ENCODE data around the gene MICAL1.

DNA sequence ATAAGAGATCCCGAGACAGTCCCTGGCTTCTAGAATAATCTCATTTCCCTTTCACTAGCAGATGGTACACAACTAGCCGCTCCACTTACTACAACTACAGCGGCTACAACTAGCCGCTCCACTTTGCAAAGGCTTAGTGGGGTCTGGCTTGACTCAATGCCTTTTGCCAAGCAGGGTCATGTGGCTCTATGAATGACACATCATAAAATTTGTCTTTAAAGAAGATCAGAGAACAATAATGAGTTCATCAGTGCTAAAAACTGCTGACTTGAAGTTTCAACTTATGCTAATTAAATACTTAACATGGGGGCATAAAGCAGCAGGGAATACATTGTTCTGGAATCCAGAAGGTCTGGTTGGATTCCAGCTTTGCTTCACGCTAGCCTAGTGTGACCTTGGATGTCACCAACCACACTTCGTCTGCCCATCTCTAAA lies 2.0 kb upstream of the MICAL1 start:
- TF ChIP-seq CEBPB (IDR thresholded peaks at IDR 0.05): no peak
- no peak for TF ChIP-seq YY1 (IDR thresholded peaks at IDR 0.05; ENCODE audit: low read depth)
- TF ChIP-seq MAX (IDR thresholded peaks at IDR 0.05): no peak
- no peak for TF ChIP-seq EP300 (IDR thresholded peaks at IDR 0.05; ENCODE audit: borderline replicate concordance)
- TF ChIP-seq FOXM1 (IDR thresholded peaks at IDR 0.05; ENCODE audit: borderline replicate concordance, low read depth): no peak
- no peak for TF ChIP-seq EGR1 (IDR thresholded peaks at IDR 0.05)
- no peak for TF ChIP-seq CREB1 (IDR thresholded peaks at IDR 0.05; ENCODE audit: low read depth)
- TF ChIP-seq TAF1 (IDR thresholded peaks at IDR 0.05; ENCODE audit: low read depth): no peak
- no peak for TF ChIP-seq NFIC (IDR thresholded peaks at IDR 0.05)
- no peak for TF ChIP-seq REST (IDR thresholded peaks at IDR 0.05; ENCODE audit: low read depth)

Data from Ishikawa (cell line).